Stimulated activated naive CD4-positive, alpha-beta T cell treated with Interleukin-2 at 50 U/mL for 16 hours (primary cell): ENCODE data around the gene RTN4.
A peak's percentile ranks its signal among the peaks of the same experiment; 100 is the strongest.

Source experiments
- DNase-seq: peaks from one replicate; lab custom pipeline; 2025; lab: John Stamatoyannopoulos, UW

RTN4 gene

GRCh38 chr2:55038428-55038827 is 11.8 kb downstream of the RTN4 start:
- DNase-seq: no peak

- DNase-seq: no peak
Observed at GRCh38 chr2:55035716-55036115, 14.5 kb downstream of the RTN4 start.

GRCh38 chr2:55033921-55034320 is 16.3 kb downstream of the RTN4 start:
- no peak for DNase-seq

- no peak for DNase-seq
Observed at GRCh38 chr2:55033076-55033742, 17.0 kb downstream of the RTN4 start.

GRCh38 chr2:55031505-55031904 is 18.7 kb downstream of the RTN4 start:
- DNase-seq: no peak

GRCh38 chr2:55030766-55031165 is 19.5 kb downstream of the RTN4 start:
- DNase-seq: no peak

- no peak for DNase-seq
Observed at GRCh38 chr2:55029098-55029497, 21.2 kb downstream of the RTN4 start.

- DNase-seq: no peak
Observed at GRCh38 chr2:55027226-55027625, 23.0 kb downstream of the RTN4 start.

- no peak for DNase-seq
Observed at GRCh38 chr2:55026202-55026601, 24.0 kb downstream of the RTN4 start.

GRCh38 chr2:55025627-55026026 is 24.6 kb downstream of the RTN4 start:
- no peak for DNase-seq

GRCh38 chr2:55025082-55025481 is 25.2 kb downstream of the RTN4 start:
- no peak for DNase-seq

GRCh38 chr2:55022476-55022875 is 27.8 kb downstream of the RTN4 start:
- DNase-seq: no peak

- no peak for DNase-seq
Observed at GRCh38 chr2:55019526-55020258, 30.6 kb downstream of the RTN4 start.

- DNase-seq: no peak
Observed at GRCh38 chr2:55018619-55019018, 31.6 kb downstream of the RTN4 start.

GRCh38 chr2:55017880-55018279 is 32.4 kb downstream of the RTN4 start:
- no peak for DNase-seq

GRCh38 chr2:55017428-55017827 is 32.8 kb downstream of the RTN4 start:
- no peak for DNase-seq

GRCh38 chr2:55014962-55015939 is 35.0 kb downstream of the RTN4 start:
- DNase-seq: peak; percentile 9

GRCh38 chr2:55013936-55014335 is 36.3 kb downstream of the RTN4 start:
- DNase-seq: no peak

- no peak for DNase-seq
Observed at GRCh38 chr2:55012672-55013484, 37.4 kb downstream of the RTN4 start.

GRCh38 chr2:55011831-55012671 is 38.2 kb downstream of the RTN4 start:
- no peak for DNase-seq

- no peak for DNase-seq
Observed at GRCh38 chr2:55010915-55011314, 39.3 kb downstream of the RTN4 start.
